K562 (cell line): ENCODE results near the gene RALGPS1. TPM values are rescaled to one million over a fixed set of nuclear protein-coding genes. Genes with fewer than 3 reads are reported as not detected.

ENCODE experiments used
- ATAC-seq: fragments of 200-7000 bp; cut with Tn5 transposase; 3 replicates; pipeline ENCODE4 v1.9.1; 2020; ENCODE audit warnings: moderate library complexity
- BruUV-seq: library from RNA; stranded (reverse); fragments of 400-500 nt; replicated peaks from 2 replicates; lab custom pipeline; 2021; lab: Mats Ljungman, UMichigan
- CTCF ChIA-PET: fragments of 300-600 bp; formaldehyde crosslinking; extraction: SDS; loops from one replicate; lab custom pipeline; 2021; ENCODE audit warnings: low intra/inter-chr PET ratio; lab: Yijun Ruan, JAX
- POLR2A ChIA-PET: fragments of 300-600, 350-650 bp; sonication (Branson Sonifier 250); formaldehyde crosslinking; extraction: SDS; loops from one replicate; lab custom pipeline; 2021; ENCODE audit warnings: antibody characterized with exemption, inconsistent platforms; lab: Yijun Ruan, JAX
- DNase-seq, 4 experiments: peaks; one replicate each; pipeline versions ENCODE4 v3.0.0 to v3.0.0-alpha.2; 2011 to 2018; ENCODE audit warnings: low spot score in 3 of 4, mixed read lengths in 3 of 4; ENCODE audit errors: extremely low read depth in 1 of 4
- FAIRE-seq: peaks from 2 replicates; lab custom pipeline; 2011; peaks lifted over from hg19 to GRCh38; lab: Jason Lieb, UNC
- H2AFZ ChIP-seq: 2 replicates; pipeline ENCODE4 v1.6.0; 2011; ENCODE audit warnings: low read depth, low read length, control low read depth, inconsistent platforms
- H3K27ac ChIP-seq: fragments of 200-600 bp; 3 replicates; pipeline ENCODE4 v1.8.0; 2011; ENCODE audit warnings: low read depth, mild to moderate bottlenecking, control low read depth, inconsistent platforms, low read length, moderate library complexity, mixed read lengths; ENCODE audit errors: extremely low read depth
- H3K27me3 ChIP-seq, 2 experiments: fragments of 300-600 bp in 1 of 2; 2 replicates in 1 of 2; 3 replicates in 1 of 2; pipeline versions ENCODE4 v1.6.0 to v1.8.0; 2011; ENCODE audit warnings: inconsistent platforms in 2 of 2, low read length in 2 of 2, mild to moderate bottlenecking in 1 of 2, mixed read lengths in 1 of 2, moderate library complexity in 1 of 2; ENCODE audit not compliant: control insufficient read depth in 2 of 2, insufficient read depth in 2 of 2
- H3K36me3 ChIP-seq: fragments of 300-600 bp; 3 replicates; pipeline ENCODE4 v1.8.0; 2011; ENCODE audit warnings: mild to moderate bottlenecking, low read length, inconsistent platforms; ENCODE audit not compliant: control insufficient read depth, insufficient read depth
- H3K4me1 ChIP-seq, 2 experiments: fragments of 200-600 bp in 1 of 2; replicated peaks in 1 of 2; 2 replicates in 1 of 2; 3 replicates in 1 of 2; pipeline versions ENCODE4 v1.5.1 to v1.8.0; 2011; ENCODE audit warnings: inconsistent platforms in 2 of 2, low read length in 2 of 2, mild to moderate bottlenecking in 1 of 2, mixed read lengths in 1 of 2, moderate library complexity in 1 of 2; ENCODE audit not compliant: control insufficient read depth in 2 of 2, insufficient read depth in 2 of 2
- H3K4me2 ChIP-seq: 2 replicates; pipeline ENCODE4 v1.6.1; 2011; ENCODE audit warnings: low read length, control low read depth, inconsistent platforms, mixed read lengths; ENCODE audit not compliant: insufficient read depth
- H3K4me3 ChIP-seq: fragments of 200-600 bp; sonication (generic), shearing (Covaris generic); 2 replicates; pipeline ENCODE4 v1.5.1; 2016; ENCODE audit warnings: control low read depth, inconsistent platforms
- H3K79me2 ChIP-seq: fragments of 200-600 bp; 3 replicates; pipeline ENCODE4 v1.8.0; 2011; ENCODE audit warnings: low read length, inconsistent platforms; ENCODE audit not compliant: control insufficient read depth, insufficient read depth
- H3K9ac ChIP-seq, 2 experiments: 2 replicates each; pipeline versions ENCODE4 v1.6.0 to v1.6.1; 2011; ENCODE audit warnings: low read depth in 2 of 2, low read length in 2 of 2, control low read depth in 1 of 2, inconsistent platforms in 1 of 2, mild to moderate bottlenecking in 1 of 2, mixed read lengths in 1 of 2; ENCODE audit not compliant: insufficient read depth in 1 of 2
- H3K9me1 ChIP-seq: one replicate; pipeline ENCODE4 v1.6.0; 2011; ENCODE audit warnings: inconsistent platforms, mild to moderate bottlenecking, low read length, moderate library complexity; ENCODE audit not compliant: control insufficient read depth, insufficient read depth
- H3K9me3 ChIP-seq: replicated peaks from 2 replicates; pipeline ENCODE4 v1.5.1; 2011; ENCODE audit warnings: low read depth, low read length, inconsistent platforms; ENCODE audit not compliant: control insufficient read depth, insufficient read depth
- H4K20me1 ChIP-seq: replicated peaks from 2 replicates; pipeline ENCODE4 v1.6.1; 2011; ENCODE audit warnings: low read length, inconsistent platforms, mixed read lengths; ENCODE audit not compliant: control insufficient read depth, insufficient read depth
- CXXC5 ChIP-seq: fragments of 250-450 bp; sonication (Bioruptor Pico); IDR thresholded peaks from 2 replicates; pipeline ENCODE4 v1.8.0; 2022; ENCODE audit warnings: inconsistent platforms, mild to moderate bottlenecking, moderate library complexity
- MAFG ChIP-seq: fragments of 450-650 bp; conservative IDR thresholded peaks from 2 replicates; pipeline ENCODE4 v1.6.1; 2016; ENCODE audit warnings: missing genetic modification characterization, missing compliant biosample characterization
- POLR2AphosphoS5 ChIP-seq: IDR thresholded peaks from 2 replicates; pipeline ENCODE4 v1.6.1; 2011; ENCODE audit warnings: mild to moderate bottlenecking, low read depth, low read length, moderate library complexity; ENCODE audit not compliant: control insufficient read depth, insufficient read depth
- SMARCB1 ChIP-seq: IDR thresholded peaks from 2 replicates; pipeline ENCODE4 v1.6.1; 2011; ENCODE audit warnings: improper control_type of control experiment, low read depth; ENCODE audit not compliant: insufficient read length
- SRSF1 ChIP-seq: fragments of 200-400 bp; formaldehyde crosslinking; IDR thresholded peaks from 2 replicates; pipeline ENCODE4 v1.6.1; 2017; ENCODE audit warnings: mild to moderate bottlenecking, low read depth, low read length, moderate library complexity
- ZBTB17 ChIP-seq: fragments of 450-650 bp; formaldehyde crosslinking; IDR thresholded peaks from 2 replicates; pipeline ENCODE4 v1.4.0; 2020; ENCODE audit warnings: mild to moderate bottlenecking
- WGBS: fragments of 100-300 bp; shearing (Covaris generic); methylation state at CpG from one replicate; pipeline ENCODE4 v1.1.6; 2016; ENCODE audit warnings: low coverage, mixed read lengths; ENCODE audit not compliant: insufficient coverage; ENCODE audit errors: missing lambda C conversion rate; 5-methylcytosine and 5-hydroxymethylcytosine counted together
- in situ Hi-C: fragments of 300-500 bp; cut with MboI; formaldehyde crosslinking; loops from 4 replicates; pipeline ENCODE4 v1.15.0; 2018; ENCODE audit warnings: inconsistent platforms, mixed read lengths
- intact Hi-C: fragments of 100-400 bp; cut with micrococcal nuclease; formaldehyde crosslinking; loops from 2 replicates; pipeline ENCODE4 v1.14.2; 2022
- polyA plus RNA-seq, 8 experiments: library from polyadenylated mRNA; depleted of rRNA in 4 of 8; stranded (reverse) in 5 of 8; unstranded in 3 of 8; fragments of >200 nt; fragmentation: Nextera tagmentation in 2 of 8; fragmentation: Illumina TruSeq in 1 of 8; extraction: Ambion mirVana in 2 of 8; extraction: Trizol in 1 of 8; gene quantifications; 2 replicates each; pipeline versions ENCODE4 v1.2.1 to v1.2.3, GENCODE V29; 2011 to 2014; ENCODE audit warnings: inconsistent platforms in 1 of 8, missing spikeins in 1 of 8
- total RNA-seq, 7 experiments: library from RNA; depleted of rRNA in 6 of 7; stranded (reverse); fragments of >200 nt in 6 of 7; fragmentation: Illumina TruSeq in 2 of 7; extraction: Trizol in 2 of 7; gene quantifications; 2 replicates each; pipeline versions ENCODE4 v1.2.1 to v1.2.3, GENCODE V29; 2011 to 2021; ENCODE audit warnings: low replicate concordance in 1 of 7

RALGPS1 gene
- total and polyA plus RNA-seq, 9 of the 15 experiments (the other 6 are each of a cell fraction or from before 2014, with no cell fraction given), result 0.04 to 2.6 (median 1.5) TPM

DNA sequence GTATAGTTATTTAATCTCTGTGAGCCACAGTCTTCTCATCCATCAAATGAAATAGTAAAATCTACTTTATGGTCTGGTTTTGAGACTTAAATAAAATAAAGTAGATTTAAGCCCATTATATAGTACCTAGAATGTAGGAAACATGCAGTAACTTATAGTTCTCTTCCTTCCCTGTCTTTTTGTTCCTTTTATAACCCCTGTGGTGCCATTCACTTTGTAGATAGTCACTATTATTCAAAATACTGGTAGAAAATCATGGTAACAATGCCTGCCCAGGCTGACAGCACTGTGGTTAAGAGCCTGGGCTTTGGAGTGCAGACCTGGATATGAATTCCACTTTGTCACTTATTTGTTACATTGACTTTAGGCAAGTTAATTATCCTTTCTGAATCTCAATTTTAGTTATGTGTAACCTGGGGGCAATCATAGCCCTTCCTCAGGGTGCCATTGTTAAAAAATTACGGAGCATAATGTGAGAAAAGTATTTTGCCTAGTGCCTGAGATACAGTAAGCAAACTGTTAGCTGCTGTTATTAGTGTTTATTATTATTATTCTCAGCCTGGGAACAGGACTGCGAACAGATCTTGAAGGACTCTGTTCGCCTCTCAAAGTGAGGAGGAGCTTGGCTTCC is 100.4 kb downstream of the RALGPS1 start:
- ATAC-seq (no peak), DNase-seq (no peak), FAIRE-seq (no peak)
- in situ Hi-C loops (no loop called here), intact Hi-C loops (no loop called here)
- POLR2A ChIA-PET, result interaction anchor here (0.6 kb wide), 1 partner anchor 49 kb away, joined by 4 read pairs; no protein-coding TSS in a partner anchor
- BruUV-seq, result no TSS peak
- Histone ChIP-seq H3K27ac (no peak overlapping the region), H3K4me2 (no peak overlapping the region), H3K4me3 (no peak overlapping the region), H3K9me3 (no peaks in the 10 kb centered on the region), H3K79me2 (no peaks in the 10 kb centered on the region), H2AFZ (no peak overlapping the region), H4K20me1 (0 out of 2 replicates have a peak, but pooled peaks cover 4% of the 10 kb centered on the region), H3K4me1 (no peaks in the 10 kb centered on the region), H3K27me3 (peaks cover 20 to 48% of the 10 kb centered on the region in 2 experiments), H3K36me3 (no peaks in the 10 kb centered on the region), H3K9ac (no peak overlapping the region), H3K9me1 (peaks cover 2% of the 10 kb centered on the region)
- CTCF ChIA-PET, result no interaction called here
- WGBS, result 2% methylated on average over 3 of the region's 3 CpGs
- TF ChIP-seq ZBTB17, result no peak
- no peak for TF ChIP-seq SMARCB1
- no peak for TF ChIP-seq POLR2AphosphoS5
- TF ChIP-seq SRSF1, result no peak
- TF ChIP-seq MAFG (tag), result no peak
- TF ChIP-seq CXXC5 (CRISPR knock-in tag), result no peak
